Endothelial cell of umbilical vein (primary cell): Measurements from ENCODE around the gene SLC25A15. TPM values are rescaled to one million over a fixed set of nuclear protein-coding genes. Genes with fewer than 3 reads are reported as not detected.
"Not testable (repeated sequence)": the region's sequence is repeated elsewhere in the genome, so short reads cannot be mapped to it uniquely, and the experiment has no call there.

ENCODE experiments used
- BruUV-seq: library from RNA; stranded (reverse); fragments of 400-500 nt; replicated peaks from 2 replicates; lab custom pipeline; 2021; lab: Mats Ljungman, UMichigan
- CTCF ChIA-PET: fragments of 300-600, 350-600 bp; sonication (Branson Sonifier 250); formaldehyde crosslinking; loops from one replicate; lab custom pipeline; 2021; ENCODE audit warnings: antibody characterized with exemption, inconsistent platforms; lab: Charles Lee
- POLR2A ChIA-PET: fragments of 300-600, 350-600 bp; sonication (Branson Sonifier 250); formaldehyde crosslinking; loops from one replicate; lab custom pipeline; 2021; ENCODE audit warnings: antibody characterized with exemption, inconsistent platforms; lab: Charles Lee
- DNase-seq: peaks from one replicate; pipeline ENCODE4 v3.0.0-alpha.2; 2011; ENCODE audit warnings: low read depth, low spot score
- FAIRE-seq: peaks from 2 replicates; lab custom pipeline; 2011; peaks lifted over from hg19 to GRCh38; lab: Jason Lieb, UNC
- H2AFZ ChIP-seq: 2 replicates; pipeline ENCODE4 v1.6.0; 2012; ENCODE audit warnings: low read depth, low read length, control low read depth, inconsistent platforms
- H3K27ac ChIP-seq: 2 replicates; pipeline ENCODE4 v1.5.1; 2011; ENCODE audit warnings: low read depth, mild to moderate bottlenecking, control low read depth, low read length, moderate library complexity; ENCODE audit not compliant: insufficient read depth
- H3K27me3 ChIP-seq, 2 experiments: 2 replicates each; pipeline versions ENCODE4 v1.6.0 to v1.6.1; 2011; ENCODE audit warnings: low read length in 2 of 2, mixed read lengths in 1 of 2; ENCODE audit not compliant: control insufficient read depth in 2 of 2, insufficient read depth in 2 of 2
- H3K36me3 ChIP-seq, 2 experiments: 2 replicates in 1 of 2; 3 replicates in 1 of 2; pipeline ENCODE4 v1.5.1; 2011; ENCODE audit warnings: low read length in 2 of 2, mild to moderate bottlenecking in 1 of 2, moderate library complexity in 1 of 2; ENCODE audit not compliant: control insufficient read depth in 2 of 2, insufficient read depth in 2 of 2; ENCODE audit errors: extremely low read depth in 1 of 2
- H3K4me1 ChIP-seq: 3 replicates; pipeline ENCODE4 v1.5.1; 2011; ENCODE audit warnings: mild to moderate bottlenecking, low read length; ENCODE audit not compliant: control insufficient read depth, insufficient read depth; ENCODE audit errors: extremely low read depth
- H3K4me2 ChIP-seq: 2 replicates; pipeline ENCODE4 v1.6.1; 2011; ENCODE audit warnings: low read length, control low read depth, mixed read lengths; ENCODE audit not compliant: insufficient read depth
- H3K4me3 ChIP-seq, 3 experiments: fragments of 200-600 bp in 1 of 3; sonication (generic), shearing (Covaris generic) in 1 of 3; replicated peaks in 1 of 3; 2 replicates each; pipeline ENCODE4 v1.5.1; 2011 to 2016; ENCODE audit warnings: control low read depth in 3 of 3, low read length in 3 of 3, mild to moderate bottlenecking in 2 of 3, inconsistent platforms in 1 of 3, low read depth in 1 of 3, moderate library complexity in 1 of 3; ENCODE audit not compliant: insufficient read depth in 1 of 3
- H3K79me2 ChIP-seq: 2 replicates; pipeline ENCODE4 v1.6.0; 2012; ENCODE audit warnings: low read length, inconsistent platforms; ENCODE audit not compliant: control insufficient read depth, insufficient read depth
- H3K9ac ChIP-seq: replicated peaks from 2 replicates; pipeline ENCODE3; 2011; ENCODE audit warnings: low read length, control low read depth; ENCODE audit not compliant: insufficient read depth; ENCODE audit errors: extremely low read depth
- H3K9me1 ChIP-seq: replicated peaks from 3 replicates; pipeline ENCODE4 v1.6.0; 2011; ENCODE audit warnings: mild to moderate bottlenecking, low read length; ENCODE audit not compliant: control insufficient read depth, insufficient read depth; ENCODE audit errors: extremely low read depth
- H3K9me3 ChIP-seq: replicated peaks from 2 replicates; pipeline ENCODE4 v1.5.1; 2012; ENCODE audit warnings: low read length, inconsistent platforms; ENCODE audit not compliant: control insufficient read depth, insufficient read depth
- H4K20me1 ChIP-seq: replicated peaks from 2 replicates; pipeline ENCODE3; 2011; ENCODE audit warnings: mild to moderate bottlenecking, low read length; ENCODE audit not compliant: control insufficient read depth, insufficient read depth; ENCODE audit errors: extremely low read depth
- EZH2 ChIP-seq: IDR thresholded peaks from 2 replicates; pipeline ENCODE4 v1.6.1; 2012; ENCODE audit warnings: borderline replicate concordance, low read depth, mild to moderate bottlenecking, moderate library complexity, low read length, inconsistent platforms; ENCODE audit not compliant: severe bottlenecking
- JUN ChIP-seq: IDR thresholded peaks from 2 replicates; pipeline ENCODE4 v1.6.1; 2011; ENCODE audit warnings: borderline replicate concordance, low read depth; ENCODE audit not compliant: insufficient read length, insufficient read depth
- MYC ChIP-seq: IDR thresholded peaks from one replicate; pipeline ENCODE4 v1.6.1; 2011; ENCODE audit warnings: mild to moderate bottlenecking, low read depth, low read length
- POLR2A ChIP-seq: IDR thresholded peaks from 2 replicates; pipeline ENCODE4 v1.6.1; 2012; ENCODE audit warnings: low read depth, mild to moderate bottlenecking, control low read depth, low read length
- POLR2AphosphoS5 ChIP-seq: IDR thresholded peaks from 2 replicates; pipeline ENCODE4 v1.6.1; 2012; ENCODE audit warnings: low read depth, mild to moderate bottlenecking, control low read depth, low read length, moderate library complexity; ENCODE audit not compliant: insufficient read depth
- dilution Hi-C: fragments of 300-500 bp; cut with MboI; formaldehyde crosslinking; loops from one replicate; pipeline ENCODE4 v1.15.0; 2019; ENCODE audit warnings: low sequenced_read_pairs; ENCODE audit not compliant: extremely low pct_ligation_motif_present
- intact Hi-C: fragments of 100-400 bp; cut with micrococcal nuclease; formaldehyde crosslinking; loops from one replicate; pipeline ENCODE4 v1.10.0; 2022
- polyA plus RNA-seq, 4 experiments: library from polyadenylated mRNA; depleted of rRNA in 3 of 4; stranded (reverse) in 3 of 4; unstranded in 1 of 4; fragments of >200 nt; gene quantifications; 2 replicates each; pipeline versions ENCODE4 v1.2.1 to v1.2.3, GENCODE V29; 2011 to 2012; ENCODE audit warnings: missing spikeins in 1 of 4
- total RNA-seq: library from RNA; stranded (reverse); gene quantifications from 2 replicates; pipeline ENCODE4 v1.2.3, GENCODE V29; 2021
- TF ChIP-seq, protein P1 (sequence below), 2 donors: IDR thresholded peaks; 1 replicate in 1 of 2; 2 replicates in 1 of 2; pipeline ENCODE4 v1.5.1; 2011; ENCODE audit warnings: low read length in 2 of 2, mild to moderate bottlenecking in 2 of 2, moderate library complexity in 2 of 2, control low read depth in 1 of 2, inconsistent platforms in 1 of 2, low read depth in 1 of 2; ENCODE audit not compliant: insufficient read depth in 1 of 2; ENCODE audit errors: extremely low read depth in 1 of 2
- TF ChIP-seq, protein P2 (sequence below): IDR thresholded peaks from 2 replicates; pipeline ENCODE4 v1.6.1; 2011; ENCODE audit not compliant: insufficient read depth, insufficient read length

The SLC25A15 gene
- total and polyA plus RNA-seq, 2 donors (not counting 3 experiments of a cell fraction or from before 2014, with no cell fraction given) = 6.8 to 11.5 TPM

GRCh38 chr13:40819797-40820315 lies 30.4 kb downstream of the SLC25A15 start:
- Histone ChIP-seq H3K9ac (no peak overlapping the region), H3K27me3 (peaks cover 0 to 3% of the 10 kb centered on the region in 2 experiments), H3K27ac (no peak overlapping the region), H3K36me3 (no peaks in the 10 kb centered on the region), H3K9me3 (no peaks in the 10 kb centered on the region), H3K4me1 (no peaks in the 10 kb centered on the region), H3K4me3 (no peak overlapping the region), H3K9me1 (no peaks in the 10 kb centered on the region), H3K79me2 (no peaks in the 10 kb centered on the region), H3K4me2 (no peak overlapping the region), H4K20me1 (no peaks in the 10 kb centered on the region), H2AFZ (no peak overlapping the region)
- ChIA-PET CTCF (no interaction called here), POLR2A (no interaction called here)
- no peak for FAIRE-seq
- no TSS peak for BruUV-seq
- no peak for DNase-seq
- intact Hi-C loops (no loop called here), dilution Hi-C loops (no loop called here)
- no peak for TF ChIP-seq POLR2AphosphoS5
- no peak for TF ChIP-seq MYC
- no peak for TF ChIP-seq JUN
- no peak for TF ChIP-seq POLR2A
- TF ChIP-seq EZH2 = no peak
- TF ChIP-seq, protein P1, sequence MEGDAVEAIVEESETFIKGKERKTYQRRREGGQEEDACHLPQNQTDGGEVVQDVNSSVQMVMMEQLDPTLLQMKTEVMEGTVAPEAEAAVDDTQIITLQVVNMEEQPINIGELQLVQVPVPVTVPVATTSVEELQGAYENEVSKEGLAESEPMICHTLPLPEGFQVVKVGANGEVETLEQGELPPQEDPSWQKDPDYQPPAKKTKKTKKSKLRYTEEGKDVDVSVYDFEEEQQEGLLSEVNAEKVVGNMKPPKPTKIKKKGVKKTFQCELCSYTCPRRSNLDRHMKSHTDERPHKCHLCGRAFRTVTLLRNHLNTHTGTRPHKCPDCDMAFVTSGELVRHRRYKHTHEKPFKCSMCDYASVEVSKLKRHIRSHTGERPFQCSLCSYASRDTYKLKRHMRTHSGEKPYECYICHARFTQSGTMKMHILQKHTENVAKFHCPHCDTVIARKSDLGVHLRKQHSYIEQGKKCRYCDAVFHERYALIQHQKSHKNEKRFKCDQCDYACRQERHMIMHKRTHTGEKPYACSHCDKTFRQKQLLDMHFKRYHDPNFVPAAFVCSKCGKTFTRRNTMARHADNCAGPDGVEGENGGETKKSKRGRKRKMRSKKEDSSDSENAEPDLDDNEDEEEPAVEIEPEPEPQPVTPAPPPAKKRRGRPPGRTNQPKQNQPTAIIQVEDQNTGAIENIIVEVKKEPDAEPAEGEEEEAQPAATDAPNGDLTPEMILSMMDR (IDR thresholded peaks at IDR 0.05; ENCODE audit: extremely low read depth in 1 of 2, insufficient read depth in 1 of 2, low read depth in 1 of 2, low read length in 2 of 2) = no peak
- TF ChIP-seq, protein P2, sequence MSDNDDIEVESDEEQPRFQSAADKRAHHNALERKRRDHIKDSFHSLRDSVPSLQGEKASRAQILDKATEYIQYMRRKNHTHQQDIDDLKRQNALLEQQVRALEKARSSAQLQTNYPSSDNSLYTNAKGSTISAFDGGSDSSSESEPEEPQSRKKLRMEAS = no peak

DNA sequence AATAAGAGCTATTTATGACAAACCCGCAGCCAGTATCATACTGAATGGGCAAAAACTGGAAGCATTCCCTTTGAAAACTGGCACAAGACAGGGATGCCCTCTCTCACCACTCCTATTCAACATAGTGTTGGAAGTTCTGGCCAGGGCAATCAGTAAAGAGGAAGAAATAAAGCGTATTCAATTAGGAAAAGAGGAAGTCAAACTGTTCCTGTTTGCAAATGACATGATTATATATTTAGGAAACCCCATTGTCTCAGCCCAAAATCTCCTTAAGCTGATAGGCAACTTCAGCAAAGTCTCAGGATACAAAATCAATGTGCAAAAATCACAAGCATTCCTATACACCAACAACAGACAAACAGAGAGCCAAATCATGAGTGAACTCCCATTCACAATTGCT lies 50.3 kb downstream of the SLC25A15 start:
- POLR2A ChIA-PET, CTCF ChIA-PET, H4K20me1 ChIP-seq: not testable (repeated sequence)

GRCh38 chr13:40840955-40841354 lies 51.5 kb downstream of the SLC25A15 start:
- H2AFZ ChIP-seq, H3K9ac ChIP-seq, BruUV-seq, H3K4me1 ChIP-seq, H3K4me2 ChIP-seq, POLR2A ChIA-PET, dilution Hi-C loops, H3K27ac ChIP-seq, H3K79me2 ChIP-seq, H3K9me3 ChIP-seq, FAIRE-seq, H3K27me3 ChIP-seq, DNase-seq, H3K4me3 ChIP-seq, intact Hi-C loops, H4K20me1 ChIP-seq, CTCF ChIA-PET, H3K9me1 ChIP-seq, H3K36me3 ChIP-seq: not testable (repeated sequence)

More for the DNA sequence above, 50.3 kb downstream of the SLC25A15 start:
- H3K9me3 ChIP-seq, intact Hi-C loops, H3K4me2 ChIP-seq, H2AFZ ChIP-seq, H3K9me1 ChIP-seq, dilution Hi-C loops, H3K4me3 ChIP-seq, H3K36me3 ChIP-seq, H3K27ac ChIP-seq, BruUV-seq, H3K27me3 ChIP-seq, H3K9ac ChIP-seq, H3K4me1 ChIP-seq, DNase-seq, H3K79me2 ChIP-seq, FAIRE-seq: not testable (repeated sequence)
